Activated naive CD4-positive, alpha-beta T cell treated with anti-CD3 and anti-CD28 coated beads, Interleukin-2, amount 50 U/mL, for 72 hours (primary cell): ENCODE measurements around the gene GALR2. TPM values are rescaled to one million over a fixed set of nuclear protein-coding genes. Genes with fewer than 3 reads are reported as not detected.
A peak's percentile ranks its signal among the peaks of the same experiment; 100 is the strongest.
"Not testable (repeated sequence)": the region's sequence is repeated elsewhere in the genome, so short reads cannot be mapped to it uniquely, and the experiment has no call there.

Experiments
- ATAC-seq, 2 donors: fragments of 150-1000 bp; cut with Tn5 transposase; 2 replicates each; pipeline ENCODE4 v1.10.0; 2021; ENCODE audit warnings: mild to moderate bottlenecking in 2 of 2, moderate library complexity in 2 of 2
- DNase-seq, 2 donors: peaks; one replicate each; pipeline ENCODE4 v3.0.0; 2021 to 2022; ENCODE audit warnings: low spot score in 2 of 2
- H3K27ac Mint-ChIP-seq, 2 donors: one replicate each; pipeline ENCODE4 v1.8.0; 2022; ENCODE audit warnings: mild to moderate bottlenecking in 2 of 2, mixed read lengths in 2 of 2
- H3K36me3 Mint-ChIP-seq, 2 donors: one replicate each; pipeline ENCODE4 v1.8.0; 2022; ENCODE audit warnings: mixed read lengths in 2 of 2
- H3K9me3 Mint-ChIP-seq, 2 donors: one replicate each; pipeline ENCODE4 v1.8.0; 2022; ENCODE audit warnings: mixed read lengths in 2 of 2
- total RNA-seq, 2 donors: library from RNA; stranded (reverse); gene quantifications; one replicate each; pipeline ENCODE4 v1.2.3, GENCODE V29; 2022

GALR2 gene
- total RNA-seq, 2 donors from 2014 or later: 6.2 to 14.6 TPM

GRCh38 chr17:76048025-76048605 is 26.5 kb upstream of the GALR2 start:
- peaks cover 28 to 46% of the 10 kb centered on the region in 2 donors for H3K36me3 Mint-ChIP-seq

GRCh38 chr17:76048711-76049110 is 25.9 kb upstream of the GALR2 start:
- DNase-seq (no peak), ATAC-seq (peak in 1 of 2 donors; percentile 71)
- H3K9me3 Mint-ChIP-seq: no peaks in the 10 kb centered on the region
- H3K27ac Mint-ChIP-seq: peak overlapping the region; percentile 65 to 94
- peaks cover 29 to 48% of the 10 kb centered on the region in 2 donors for H3K36me3 Mint-ChIP-seq

More at GRCh38 chr17:76048025-76048605, 26.5 kb upstream of the GALR2 start:
- ATAC-seq: no peak
- no peaks in the 10 kb centered on the region for H3K9me3 Mint-ChIP-seq
- no peak for DNase-seq
- peak overlapping the region; percentile 17 to 83 for H3K27ac Mint-ChIP-seq

DNA sequence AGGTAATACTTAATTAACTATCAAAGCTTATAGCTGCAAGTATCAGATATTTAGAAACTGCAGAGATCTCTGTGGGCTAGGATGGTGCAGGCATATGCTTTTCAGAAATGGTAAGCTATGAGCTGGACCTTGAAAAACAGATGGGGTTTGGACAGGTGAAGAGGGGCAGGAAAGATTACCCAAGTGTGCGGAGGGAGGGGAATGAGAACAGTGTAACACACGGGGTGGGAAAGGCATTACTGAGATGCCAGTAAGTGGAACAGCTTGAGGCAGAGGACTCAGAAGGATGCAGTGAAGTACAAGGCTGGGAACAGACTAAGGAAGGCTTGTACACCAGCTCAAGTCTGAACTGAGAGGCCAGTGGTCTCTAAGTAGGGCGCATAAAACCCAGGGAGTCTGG is 25.3 kb upstream of the GALR2 start:
- ATAC-seq (no peak), DNase-seq (no peak)
- Mint-ChIP-seq H3K36me3 (peaks cover 23 to 48% of the 10 kb centered on the region in 2 donors), H3K27ac (peak overlapping the region; percentile 65 to 94), H3K9me3 (no peaks in the 10 kb centered on the region)

GRCh38 chr17:76049836-76050537 is 24.6 kb upstream of the GALR2 start:
- ATAC-seq (no peak), DNase-seq (no peak)
- Mint-ChIP-seq H3K27ac (peak overlapping the region; percentile 11 to 65), H3K9me3 (no peaks in the 10 kb centered on the region), H3K36me3 (peaks cover 19 to 42% of the 10 kb centered on the region in 2 donors)

DNA sequence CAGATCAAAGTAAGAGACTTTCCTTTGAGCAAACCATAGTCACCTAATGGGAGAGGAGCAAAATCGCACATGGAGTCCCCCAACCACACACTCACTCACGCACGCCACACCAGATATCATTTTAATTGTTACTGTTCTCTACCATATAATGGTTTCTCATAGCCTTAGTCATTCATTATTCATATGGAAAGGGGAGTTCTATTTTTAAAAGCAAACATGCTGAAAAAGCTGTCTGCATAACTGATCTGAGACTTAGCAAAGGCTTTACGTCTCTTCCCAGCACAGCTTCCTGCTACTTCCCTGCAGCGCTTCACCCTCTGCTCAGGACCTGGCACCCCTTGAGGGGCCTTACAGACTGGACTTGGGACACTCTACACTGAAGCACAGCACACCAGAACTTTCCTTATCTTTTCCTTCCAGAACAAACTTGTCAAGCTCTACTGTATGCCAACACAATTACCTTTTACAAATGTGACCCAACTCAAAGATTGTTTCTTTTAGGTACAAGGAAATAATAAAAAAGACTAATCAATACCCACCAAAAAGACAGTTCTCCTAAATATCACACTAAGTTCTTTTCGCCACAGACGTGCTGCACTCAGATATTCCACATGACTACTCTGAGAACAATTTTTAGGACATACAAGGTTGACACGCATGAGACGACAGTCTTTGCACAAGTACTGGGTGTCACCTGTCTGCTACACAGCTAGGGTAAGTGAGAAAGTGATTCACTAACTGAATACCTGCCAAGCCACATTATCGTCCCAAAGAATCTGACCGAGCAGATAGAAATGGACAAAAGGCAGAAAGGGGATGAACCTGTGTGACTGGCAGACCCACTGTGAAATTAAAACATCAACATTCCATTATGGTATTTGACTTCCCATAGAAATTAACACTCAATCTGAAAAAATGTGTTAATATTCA is 23.8 kb upstream of the GALR2 start:
- Mint-ChIP-seq H3K9me3 (no peaks in the 10 kb centered on the region), H3K36me3 (peaks cover 19 to 34% of the 10 kb centered on the region in 2 donors), H3K27ac (peak overlapping the region; percentile 63 to 65)
- DNase-seq: no peak
- ATAC-seq: peak; percentile 21 to 78

GRCh38 chr17:76051561-76051960 is 23.0 kb upstream of the GALR2 start:
- Mint-ChIP-seq H3K9me3 (no peaks in the 10 kb centered on the region), H3K27ac (peak overlapping the region; percentile 65 to 81), H3K36me3 (peaks cover 23 to 40% of the 10 kb centered on the region in 2 donors)
- no peak for ATAC-seq
- DNase-seq: no peak

- DNase-seq (no peak), ATAC-seq (peak in 1 of 2 donors; percentile 42)
- peaks cover 16 to 41% of the 10 kb centered on the region in 2 donors for H3K36me3 Mint-ChIP-seq
- peak overlapping the region; percentile 29 to 85 for H3K27ac Mint-ChIP-seq
- no peaks in the 10 kb centered on the region for H3K9me3 Mint-ChIP-seq
These were observed 21.1 kb upstream of the GALR2 start for GRCh38 chr17:76053246-76054111.

- ATAC-seq (peak; percentile 20 to 28), DNase-seq (no peak)
- H3K36me3 Mint-ChIP-seq: peaks cover 11 to 41% of the 10 kb centered on the region in 2 donors
- peak overlapping the region; percentile 29 to 85 for H3K27ac Mint-ChIP-seq
- no peaks in the 10 kb centered on the region for H3K9me3 Mint-ChIP-seq
These were observed 20.5 kb upstream of the GALR2 start for GRCh38 chr17:76054112-76054476.

DNA sequence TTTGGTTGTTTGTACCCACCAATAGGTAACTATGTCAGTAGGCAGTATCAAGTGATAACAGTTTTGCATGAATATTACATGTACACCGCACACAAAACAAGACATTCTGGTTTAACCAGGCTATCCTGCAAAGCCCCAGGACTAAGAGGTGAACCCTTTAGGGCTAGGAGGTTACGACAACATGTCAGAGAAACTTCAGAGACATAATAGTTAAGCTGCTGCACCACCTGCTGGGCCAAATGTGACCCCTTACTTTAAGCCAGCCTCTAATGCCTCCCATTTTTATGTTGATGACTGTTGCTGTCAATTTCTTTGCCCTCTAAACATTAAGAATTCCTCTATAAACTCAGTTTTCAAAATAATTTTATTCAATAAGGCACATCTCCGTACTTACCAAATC is 17.7 kb upstream of the GALR2 start:
- no peak for ATAC-seq
- H3K27ac Mint-ChIP-seq: no peak overlapping the region
- peaks cover 8 to 50% of the 10 kb centered on the region in 2 donors for H3K36me3 Mint-ChIP-seq
- no peak for DNase-seq
- H3K9me3 Mint-ChIP-seq: no peaks in the 10 kb centered on the region

DNA sequence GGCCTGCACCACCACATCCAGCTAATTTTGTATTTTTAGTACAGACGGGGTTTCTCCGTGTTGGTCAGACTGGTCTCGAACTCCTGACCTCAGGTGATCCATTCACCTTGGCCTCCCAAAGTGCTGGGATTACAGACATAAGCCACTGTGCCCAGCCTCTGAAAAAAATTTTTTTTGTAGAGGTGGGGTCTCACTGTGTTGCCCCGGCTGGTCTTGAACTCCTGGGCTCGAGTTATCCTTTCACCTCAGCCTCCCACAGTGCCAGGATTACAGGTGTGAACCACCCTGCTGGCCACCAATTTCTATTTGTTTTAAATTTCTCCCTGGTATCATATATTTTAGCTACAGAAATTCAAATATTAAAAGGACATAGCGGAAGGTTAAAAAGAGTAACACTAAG is 16.3 kb upstream of the GALR2 start:
- ATAC-seq, DNase-seq, H3K9me3 Mint-ChIP-seq, H3K27ac Mint-ChIP-seq: not testable (repeated sequence)
- peaks cover 7 to 50% of the 10 kb centered on the region in 2 donors for H3K36me3 Mint-ChIP-seq

DNA sequence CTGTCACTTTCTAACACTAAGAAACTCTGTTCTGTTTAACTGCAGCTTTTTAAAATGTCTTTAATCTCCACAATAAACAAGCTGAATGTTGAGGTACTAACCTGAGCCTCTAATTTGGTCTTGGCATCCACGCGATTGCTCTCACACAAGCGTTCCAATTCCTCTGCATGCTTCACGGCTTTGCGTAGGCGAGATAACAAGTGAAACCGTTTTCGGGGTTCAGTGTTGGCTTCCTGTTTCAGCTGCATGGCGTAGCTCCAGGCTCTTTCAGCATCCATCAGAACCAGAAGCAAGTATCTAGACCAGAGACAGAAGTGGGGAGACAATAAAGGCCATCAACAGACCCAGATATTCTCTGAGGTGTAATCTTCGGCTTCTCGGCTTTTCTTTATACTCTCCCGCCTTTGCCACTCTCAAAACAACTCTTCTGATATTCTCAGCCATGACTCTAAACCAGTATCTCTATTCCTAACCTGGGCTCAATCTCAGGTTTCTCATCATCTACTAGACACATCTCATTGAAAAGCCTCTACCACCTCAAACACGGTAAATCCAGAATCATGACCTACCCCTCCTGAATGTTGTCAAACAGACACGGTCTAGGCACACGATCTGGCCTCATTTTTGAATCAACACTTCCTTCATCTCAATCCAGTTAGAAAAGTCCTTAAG is 10.6 kb upstream of the GALR2 start:
- peak; percentile 88 to 94 for ATAC-seq
- Mint-ChIP-seq H3K9me3 (no peaks in the 10 kb centered on the region), H3K27ac (peak overlapping the region; percentile 83 to 85), H3K36me3 (peaks cover 19 to 35% of the 10 kb centered on the region in 2 donors)
- peak in 1 of 2 donors; percentile 64 for DNase-seq

DNA sequence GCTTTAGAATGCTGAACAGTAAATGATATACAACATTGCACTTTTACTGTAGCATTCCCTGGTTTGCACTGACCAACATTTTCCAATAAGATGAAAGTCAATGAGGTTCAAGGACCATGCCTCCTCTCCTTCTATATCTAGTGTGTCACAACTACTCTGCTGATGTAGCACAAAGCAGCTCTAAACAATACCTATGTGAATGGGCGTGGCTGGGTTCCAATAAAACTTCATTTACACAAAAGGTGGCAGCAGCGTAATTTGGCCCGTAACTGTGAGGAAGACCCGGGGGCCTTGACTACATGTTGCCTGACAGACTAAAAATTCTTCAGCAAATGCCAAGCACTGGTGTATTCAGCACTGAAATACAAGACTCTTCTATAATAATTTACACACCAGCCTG is 8.8 kb upstream of the GALR2 start:
- ATAC-seq: no peak
- H3K9me3 Mint-ChIP-seq: no peaks in the 10 kb centered on the region
- H3K36me3 Mint-ChIP-seq: peaks cover 19 to 31% of the 10 kb centered on the region in 2 donors
- no peak for DNase-seq
- H3K27ac Mint-ChIP-seq: peak overlapping the region; percentile 31 to 85

- DNase-seq (peak; percentile 51 to 71), ATAC-seq (peak; percentile 76 to 82)
- Mint-ChIP-seq H3K9me3 (no peaks in the 10 kb centered on the region), H3K27ac (peak overlapping the region; percentile 99), H3K36me3 (peaks cover 19 to 22% of the 10 kb centered on the region in 2 donors)
These were observed 2.9 kb upstream of the GALR2 start for GRCh38 chr17:76071531-76072147.

DNA sequence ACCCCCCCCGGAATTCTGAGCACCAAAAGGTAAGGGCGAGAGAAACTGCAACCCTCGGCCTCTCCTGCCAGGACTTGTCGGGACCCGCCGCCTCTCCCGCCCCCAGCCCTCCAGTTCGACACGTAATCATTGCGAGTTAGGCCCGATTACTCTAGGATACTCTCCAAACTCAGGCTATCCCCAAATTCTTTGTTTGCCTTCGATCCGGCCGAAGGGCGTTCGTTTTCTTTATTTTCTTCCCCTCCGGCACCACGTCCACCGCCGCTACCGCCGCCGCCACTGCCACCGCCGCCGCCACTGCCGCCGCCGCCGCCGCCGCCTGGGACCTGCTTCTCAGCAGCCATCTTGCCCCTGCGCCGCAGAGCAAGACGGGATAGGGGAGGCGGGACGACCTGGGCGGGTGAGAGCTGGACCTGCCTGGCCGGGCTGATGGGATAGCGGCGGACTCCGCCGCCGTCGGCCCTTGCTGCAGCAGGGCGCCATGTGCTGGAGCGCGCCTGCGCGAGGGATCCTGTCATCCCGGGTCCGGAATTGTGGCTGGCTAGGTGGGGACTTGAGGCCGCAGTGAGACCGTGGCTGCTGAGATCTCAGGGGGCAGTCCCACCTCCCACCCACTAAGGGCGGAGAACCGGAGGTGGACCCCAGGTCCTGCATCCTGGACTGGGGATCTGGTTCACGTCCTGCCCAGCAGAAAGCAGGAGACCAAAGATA is 2.3 kb upstream of the GALR2 start, which contains the start of gene SRP68:
SRP68 (minus strand) TSS at position 370 of the 711 bp plus-strand sequence; CDS start at position 344, 26 bp downstream.
- Mint-ChIP-seq H3K9me3 (no peaks in the 10 kb centered on the region), H3K27ac (peak within 1 kb of the TSS; percentile 99), H3K36me3 (peaks cover 19 to 24% of the 10 kb centered on the region in 2 donors)
- ATAC-seq: peak; percentile 66 to 75
- peak; percentile 83 to 85 for DNase-seq
